ENCODE data around the gene MAGI3.

MAGI3 gene

DNA sequence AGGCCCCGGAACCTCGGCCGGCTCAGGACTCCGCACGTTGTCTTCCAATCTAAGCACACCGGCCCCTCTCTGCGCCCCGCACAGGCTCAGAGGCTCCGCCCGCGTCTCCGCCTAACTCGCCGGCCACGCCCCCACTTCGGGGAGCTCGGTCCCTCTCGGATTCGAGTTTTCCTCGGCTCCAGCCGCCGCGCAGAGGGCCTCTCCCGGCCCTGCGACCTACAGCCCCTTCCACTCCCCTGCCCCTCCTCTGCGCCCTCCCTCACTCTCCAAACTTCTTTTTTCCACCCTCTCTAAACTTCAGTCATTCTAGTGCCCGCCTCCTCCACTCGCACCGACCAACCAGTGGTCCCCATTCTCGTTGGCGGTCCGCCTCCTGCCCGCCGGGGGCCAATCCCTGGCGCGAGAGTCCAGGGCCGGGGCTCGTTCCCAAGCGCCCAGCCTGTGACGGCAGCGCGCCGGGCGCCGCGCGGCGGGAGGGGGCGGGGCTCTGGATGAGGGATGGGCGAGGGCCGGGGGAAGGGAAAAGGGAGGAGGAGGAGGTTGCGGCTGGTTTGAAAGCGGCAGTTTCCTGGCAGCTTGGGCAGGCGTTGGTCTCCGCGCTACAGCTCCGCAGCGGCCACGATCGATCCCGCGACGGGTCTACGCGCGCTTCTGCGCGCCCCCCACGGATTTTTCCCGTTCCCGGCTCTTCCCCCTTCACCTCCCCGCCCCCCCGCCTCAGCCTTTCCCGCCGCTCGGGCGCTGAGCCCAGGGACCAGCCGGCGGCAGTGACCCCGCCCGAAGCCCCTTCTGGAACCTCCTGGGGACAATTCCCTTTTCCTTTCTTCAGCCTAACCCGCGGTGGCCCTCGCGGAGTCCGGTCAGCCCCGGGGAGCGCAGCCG lies at the start of gene MAGI3:
Gene MAGI3 (plus strand): TSS at position 563 of the 882 bp plus-strand sequence. CDS start 519 bp downstream, outside the sequence.
- peak; percentile 100 for DNase-seq

GRCh38 chr1:113353580-113353979 lies 36.7 kb upstream of the MAGI3 start:
- DNase-seq = no peak

- DNase-seq = no peak
These were observed 26.4 kb upstream of the MAGI3 start for GRCh38 chr1:113363935-113364334.

- DNase-seq = no peak
These were observed 21.3 kb upstream of the MAGI3 start for GRCh38 chr1:113369040-113369439.

DNA sequence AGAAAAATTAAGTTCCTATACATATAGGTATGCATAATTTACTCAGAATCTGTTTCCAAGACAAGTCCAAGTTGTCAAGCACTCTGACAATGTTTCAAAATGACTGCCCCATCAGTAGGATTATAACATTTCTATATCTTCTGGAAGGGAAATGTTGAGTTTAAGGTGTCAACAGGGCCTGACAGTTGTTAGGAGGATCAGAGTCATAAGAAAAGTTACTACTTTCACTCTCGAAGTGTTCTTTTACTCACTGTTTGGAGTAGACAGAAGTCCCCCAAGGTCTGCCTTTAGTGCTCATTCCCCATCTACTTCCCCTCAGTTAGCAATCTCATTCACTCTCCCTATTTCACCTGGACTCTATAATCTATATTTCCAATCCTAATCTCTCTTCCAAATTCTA lies 20.6 kb upstream of the MAGI3 start:
- no peak for DNase-seq

DNA sequence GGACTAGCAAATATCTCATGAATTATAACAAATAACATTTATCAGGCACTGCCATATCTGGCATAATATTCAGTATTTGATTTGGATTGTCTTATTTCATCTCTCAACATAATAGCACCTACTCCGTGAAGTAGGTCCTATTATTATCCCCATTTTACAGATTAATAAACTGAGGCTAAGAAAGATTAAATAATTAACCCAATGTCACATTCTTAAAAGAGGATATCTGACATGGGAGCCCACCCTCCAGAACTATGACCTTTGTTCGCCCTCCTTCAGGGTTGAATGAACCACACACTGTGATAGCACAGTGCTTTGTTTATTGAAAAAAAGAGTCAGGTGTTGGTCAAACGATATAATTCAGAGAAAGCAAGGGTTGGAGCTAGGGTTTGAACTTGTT lies 19.4 kb upstream of the MAGI3 start:
- DNase-seq = no peak

GRCh38 chr1:113372546-113372945 lies 17.8 kb upstream of the MAGI3 start:
- DNase-seq = no peak

GRCh38 chr1:113373644-113374043 lies 16.7 kb upstream of the MAGI3 start:
- DNase-seq = no peak

- no peak for DNase-seq
These were observed 14.4 kb upstream of the MAGI3 start for GRCh38 chr1:113375878-113376277.

GRCh38 chr1:113380075-113380474 lies 10.2 kb upstream of the MAGI3 start:
- DNase-seq = no peak

- no peak for DNase-seq
These were observed 2.2 kb upstream of the MAGI3 start for GRCh38 chr1:113388017-113388620.

DNA sequence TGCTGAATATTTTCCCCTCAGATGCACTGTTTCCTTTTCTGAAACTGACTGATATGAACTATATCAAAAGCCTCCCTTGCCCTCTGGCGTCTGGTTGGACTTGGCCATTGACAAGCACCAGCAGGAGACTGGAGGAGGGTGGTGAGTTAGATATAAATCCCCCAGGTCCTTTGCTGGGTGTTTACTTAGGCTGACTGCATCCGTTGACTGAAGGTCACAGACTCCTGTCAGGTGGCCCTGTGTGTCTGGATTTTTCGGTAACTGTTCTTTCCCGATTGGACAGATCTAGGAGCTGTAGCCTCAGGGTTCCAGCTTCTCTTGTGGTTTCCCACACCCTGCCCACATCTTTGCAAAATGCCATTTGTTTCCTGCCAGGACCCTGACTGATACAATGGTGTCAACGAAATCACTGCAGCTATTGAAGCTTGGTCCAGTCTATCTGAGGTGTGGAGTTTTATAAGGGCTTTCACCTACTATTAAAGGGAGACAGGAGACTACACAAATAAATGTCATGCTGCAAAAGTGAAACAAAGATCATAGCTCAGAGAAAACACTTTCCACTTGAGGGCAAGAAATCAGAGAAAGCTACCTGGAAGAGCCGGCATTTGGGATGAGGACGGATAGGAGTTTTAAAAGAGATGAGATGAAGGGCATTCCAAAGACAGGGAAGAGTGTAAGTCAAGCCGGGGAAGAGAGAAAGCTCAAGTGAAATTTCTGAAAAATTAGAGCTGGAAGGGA lies 1.5 kb upstream of the MAGI3 start:
- no peak for DNase-seq

DNA sequence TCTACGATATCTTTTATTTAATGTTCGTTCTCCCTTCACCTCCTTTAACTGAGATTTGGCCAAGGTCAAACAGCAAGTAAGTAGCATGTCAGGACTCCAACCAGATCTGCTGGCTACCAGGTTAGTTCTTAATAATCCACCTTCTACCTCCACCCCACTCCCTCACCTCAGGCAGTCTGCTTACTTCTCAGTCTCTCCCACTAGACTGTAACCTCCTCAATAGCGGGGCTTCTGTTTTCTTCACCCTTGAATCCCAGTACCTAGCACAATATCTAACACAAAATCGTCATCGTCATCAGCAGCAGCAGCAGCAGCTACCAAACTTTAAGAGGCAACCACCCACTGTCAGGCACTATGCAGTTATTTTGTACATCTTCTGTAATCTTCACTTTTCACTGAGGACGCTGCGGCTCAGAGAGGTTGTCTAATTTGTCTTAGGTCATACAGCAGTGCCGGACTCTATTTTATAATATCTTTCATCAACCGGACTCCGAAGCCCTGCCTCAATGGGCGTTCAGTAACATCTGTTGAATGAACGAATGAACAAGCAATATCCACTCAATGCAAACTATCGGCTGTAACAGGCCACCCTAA lies 859 bp upstream of the MAGI3 start:
- peak; percentile 25 for DNase-seq

GRCh38 chr1:113390871-113391648 lies 745 bp downstream of the MAGI3 start:
- peak; percentile 45 for DNase-seq

- no peak for DNase-seq
These were observed 1.4 kb downstream of the MAGI3 start for GRCh38 chr1:113391649-113392271.

GRCh38 chr1:113392541-113393128 lies 2.3 kb downstream of the MAGI3 start:
- no peak for DNase-seq

DNA sequence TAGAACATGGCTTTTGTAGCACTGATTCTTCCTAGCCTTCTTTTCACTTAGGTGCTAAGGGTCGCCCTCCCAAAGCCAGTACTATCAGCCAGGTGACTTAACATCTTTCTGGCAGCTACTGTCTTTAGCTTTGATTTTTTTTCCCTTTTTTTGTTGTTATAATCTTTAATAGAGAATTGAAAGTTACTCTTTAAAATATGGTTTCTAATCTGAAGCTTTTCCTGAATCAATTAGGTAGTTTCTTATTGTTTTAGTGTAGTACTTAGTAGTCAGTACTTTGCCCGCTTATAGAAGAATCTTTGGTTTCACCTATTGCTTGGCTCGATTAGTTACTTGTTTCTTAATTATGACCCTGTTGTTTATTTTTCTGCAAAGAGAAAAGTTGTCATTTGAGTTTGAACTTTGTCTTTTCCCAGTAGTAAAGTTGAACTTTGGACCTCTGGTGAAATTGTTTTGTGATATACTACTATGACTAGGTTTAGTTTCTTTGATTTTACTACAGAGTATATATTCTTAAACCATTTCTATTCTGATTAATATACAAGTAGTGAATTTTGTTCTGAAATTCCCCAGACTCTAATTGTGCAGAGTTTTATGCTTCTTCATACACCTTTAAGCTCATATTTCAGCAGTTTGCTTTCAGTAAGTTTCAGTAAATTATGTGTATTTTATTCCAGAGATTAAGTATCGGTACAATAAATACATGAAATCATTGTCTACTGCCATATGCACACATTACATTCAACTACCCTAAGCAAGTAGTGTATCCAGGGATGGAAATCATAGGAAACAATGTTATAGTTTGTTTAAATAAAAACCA lies 3.9 kb downstream of the MAGI3 start:
- no peak for DNase-seq

- DNase-seq = no peak
These were observed 4.5 kb downstream of the MAGI3 start for GRCh38 chr1:113394863-113395259.

GRCh38 chr1:113396102-113396501 lies 5.8 kb downstream of the MAGI3 start:
- no peak for DNase-seq

GRCh38 chr1:113396585-113396984 lies 6.3 kb downstream of the MAGI3 start:
- no peak for DNase-seq

Data from left hindlimb (tissue), 1 donor.